NCI-H345 (cell line): Measurements from ENCODE around the gene LEO1.

Experiments
- DNase-seq: peaks from one replicate; lab custom pipeline; 2025; lab: John Stamatoyannopoulos, UW

The LEO1 gene

DNA sequence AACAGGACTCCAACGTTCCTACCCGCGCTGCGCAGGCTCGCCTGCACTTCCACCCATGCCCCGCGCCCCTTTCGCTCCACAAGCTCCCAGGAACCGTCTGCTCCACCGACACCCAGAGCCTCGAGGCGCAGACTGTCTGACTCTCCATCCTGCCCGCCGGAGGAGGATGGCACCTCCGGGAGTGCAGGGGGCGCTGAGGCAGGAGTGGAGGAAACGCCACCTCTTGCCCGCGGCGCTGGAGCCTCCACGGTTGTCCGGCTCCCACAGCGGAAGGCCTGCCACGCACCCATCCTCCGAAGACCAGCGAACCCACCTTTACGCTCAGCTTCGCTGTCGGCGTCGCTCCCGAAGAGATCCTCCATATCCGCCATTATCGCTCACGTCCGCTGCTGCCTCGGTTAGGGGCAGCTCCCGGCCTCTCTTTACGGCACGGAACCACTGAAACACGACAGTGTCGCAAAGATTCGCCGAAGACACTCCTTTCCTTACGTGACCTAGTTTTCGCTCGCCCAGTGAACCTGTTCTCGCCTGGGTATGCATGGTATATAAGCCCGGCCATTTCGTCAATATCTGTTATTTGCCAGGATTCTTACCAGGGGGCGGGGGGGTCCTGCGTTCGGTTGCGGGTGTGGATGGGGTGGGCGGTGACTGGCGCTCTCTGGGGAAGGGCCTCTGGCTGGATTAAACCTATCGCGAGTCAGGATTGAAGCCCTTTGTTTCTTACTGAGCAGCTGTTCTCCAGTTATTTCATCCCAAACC lies at the start of gene LEO1:
Gene LEO1, minus strand, starts transcription at position 404 of the 759 bp plus-strand sequence. Its CDS starts 33 bp downstream, at position 371.
- DNase-seq: peak; percentile 95

DNA sequence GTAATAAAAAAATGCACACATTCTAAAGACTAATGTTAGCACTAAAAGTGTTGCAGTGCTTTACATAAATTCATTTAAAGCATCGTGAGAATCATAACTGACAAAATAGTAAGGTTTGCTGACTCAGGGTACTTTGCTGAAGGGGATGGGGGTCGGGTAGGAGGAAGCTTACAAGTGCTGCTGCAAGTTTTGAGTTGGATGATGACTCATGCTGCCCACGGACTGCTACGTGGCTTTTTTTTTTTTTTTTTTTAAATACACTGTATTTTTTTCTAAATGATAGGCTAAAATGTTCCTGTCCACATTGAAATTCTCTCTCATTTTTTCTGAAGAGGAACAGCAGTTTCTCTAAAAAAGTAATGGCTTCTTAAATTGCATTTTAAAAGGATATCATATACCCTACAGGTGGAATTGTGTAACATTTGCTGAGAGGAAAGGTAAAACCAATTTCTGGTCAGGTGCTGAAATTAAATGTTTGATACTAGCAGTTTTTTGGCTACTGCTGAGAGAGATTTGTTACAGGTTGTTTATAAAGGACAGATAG lies 49.6 kb upstream of the LEO1 start:
- DNase-seq: peak; percentile 1

DNA sequence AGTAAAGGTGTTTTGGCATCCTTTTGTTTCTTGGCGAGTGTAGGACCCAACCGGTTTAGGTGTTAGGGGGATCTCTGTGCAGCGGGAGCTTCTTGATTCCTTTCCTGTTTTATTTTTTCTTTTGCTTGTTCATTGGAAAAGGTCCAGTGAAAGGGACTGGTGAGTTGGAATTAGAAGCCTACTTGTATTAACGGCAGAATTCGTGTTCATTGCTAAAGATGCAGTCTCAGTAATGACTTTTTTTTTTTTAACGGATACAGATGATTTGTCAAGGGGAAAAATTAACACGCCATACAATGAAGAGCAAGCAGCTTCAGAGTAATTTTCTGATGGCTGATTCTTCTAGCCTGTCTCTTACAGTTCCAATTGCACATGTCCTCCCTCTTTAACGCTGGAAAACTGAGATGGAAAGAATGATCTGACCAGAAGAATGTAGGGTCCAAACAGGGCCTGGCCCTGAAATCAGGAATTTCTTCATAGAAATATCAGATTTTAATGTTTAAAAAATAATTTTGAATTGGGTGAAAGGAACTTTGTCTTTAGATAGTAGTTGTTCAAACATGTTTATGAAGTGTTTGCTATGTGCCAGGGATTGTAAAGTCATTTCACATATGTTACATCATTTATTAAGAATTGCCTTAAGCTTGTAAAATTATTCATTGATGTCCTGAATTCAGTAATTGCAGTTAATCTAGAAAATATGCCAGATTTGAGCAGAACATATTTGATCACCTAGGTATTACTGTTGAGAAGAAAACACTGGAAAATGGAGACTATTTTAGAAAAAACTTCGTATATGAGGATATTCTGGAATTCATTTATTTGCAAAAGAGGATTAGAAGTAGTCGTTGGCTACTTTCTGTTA lies 48.9 kb upstream of the LEO1 start:
- DNase-seq: no peak

DNA sequence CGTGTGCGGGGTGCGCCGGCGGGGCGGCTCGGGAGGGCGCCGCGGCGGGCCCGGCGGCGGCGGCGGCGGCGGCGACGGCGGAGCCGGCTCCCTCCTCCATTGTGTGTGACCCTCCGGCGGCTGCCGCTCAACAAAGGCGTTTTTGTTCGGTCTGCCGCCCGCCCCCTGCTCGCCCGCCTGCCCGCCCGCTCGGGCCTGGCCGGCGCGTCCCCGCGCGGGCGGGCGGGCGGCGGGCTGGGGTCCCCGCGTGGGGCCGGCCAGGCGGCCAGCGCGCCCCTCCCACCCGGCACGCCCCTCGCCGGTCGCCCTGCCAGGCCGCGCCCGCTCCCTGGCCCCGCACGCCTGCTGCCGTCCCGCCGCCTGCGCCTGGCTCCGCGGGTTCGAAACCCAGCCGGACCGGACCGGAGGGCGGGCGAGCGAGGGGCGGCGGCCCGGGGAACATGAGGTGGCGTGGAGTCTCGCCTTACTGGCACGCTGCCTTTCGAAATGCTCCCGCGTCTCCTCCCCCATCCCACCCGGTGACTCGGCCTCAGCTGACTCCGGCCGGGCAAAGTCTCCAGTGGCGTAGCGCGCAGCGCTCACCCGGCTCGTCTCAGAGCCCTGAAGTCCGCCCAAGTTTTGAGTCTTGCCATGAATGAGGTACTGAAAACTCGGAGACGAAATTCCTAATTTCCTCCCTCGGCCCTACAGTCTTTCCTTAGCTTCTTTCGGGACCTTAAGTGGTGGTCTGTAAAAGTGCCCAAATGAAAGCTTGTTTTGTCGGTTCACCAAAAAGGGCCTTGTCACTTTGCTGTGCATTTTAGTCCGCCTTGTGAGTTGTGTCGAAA lies 48.0 kb upstream of the LEO1 start:
- peak; percentile 35 for DNase-seq

DNA sequence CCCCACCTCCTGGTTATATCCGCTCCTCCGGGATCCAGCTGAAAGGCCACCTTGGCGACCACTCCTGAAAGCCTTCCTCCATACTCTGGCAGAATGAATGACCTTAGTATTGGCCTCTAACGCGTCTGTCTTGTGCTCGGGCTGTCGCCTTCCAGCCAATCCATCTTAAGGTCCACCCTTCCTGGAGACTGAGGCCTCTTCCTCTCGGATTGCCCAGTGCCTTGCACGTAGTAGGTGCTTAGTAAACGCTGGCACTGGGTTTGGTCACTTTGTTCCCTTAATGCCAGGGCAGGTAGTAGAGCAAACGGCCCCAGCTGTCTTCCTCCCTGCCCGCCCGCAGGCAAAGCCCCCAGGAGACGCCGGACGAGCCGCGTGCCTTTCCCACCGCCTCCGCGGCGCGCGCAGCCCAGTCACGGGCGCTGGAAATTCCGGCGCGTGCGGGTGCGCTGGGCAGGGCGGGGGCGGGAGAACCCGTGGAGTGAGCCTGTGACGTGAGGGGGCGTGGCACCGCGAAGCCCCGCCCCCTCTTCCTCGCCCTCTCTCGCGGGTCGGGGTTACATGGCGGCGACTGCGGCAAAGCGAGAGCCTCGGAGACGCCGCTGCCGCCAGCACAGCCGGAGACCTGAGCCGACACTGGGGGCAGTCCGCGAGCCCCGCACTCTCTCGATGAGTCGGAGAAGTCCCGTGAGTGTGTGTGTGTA lies 47.3 kb upstream of the LEO1 start, which contains the start of gene MAPK6:
Gene MAPK6, plus strand, starts transcription at position 527 of the 701 bp plus-strand sequence. CDS start 27,242 bp downstream, outside the sequence.
- peak; percentile 85 for DNase-seq

DNA sequence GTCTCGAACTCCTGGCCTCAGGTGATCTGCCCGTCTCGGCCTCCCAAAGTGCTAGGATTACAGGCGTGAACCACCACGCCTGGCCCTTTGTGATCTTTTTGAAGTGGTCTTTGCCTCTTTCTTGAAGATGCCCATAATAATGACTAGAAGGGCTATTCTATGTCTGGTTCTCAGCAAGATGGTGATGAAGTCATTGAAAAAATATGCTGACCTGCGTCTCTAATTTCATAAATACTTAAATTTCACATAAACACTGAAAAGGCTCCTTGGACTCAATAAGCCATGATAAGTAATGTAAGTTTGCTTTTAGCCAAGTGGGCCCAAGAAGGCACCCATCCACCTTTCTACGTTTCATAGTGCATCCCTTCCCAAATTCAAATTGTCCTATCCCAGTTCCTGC lies 46.7 kb upstream of the LEO1 start:
- no peak for DNase-seq

DNA sequence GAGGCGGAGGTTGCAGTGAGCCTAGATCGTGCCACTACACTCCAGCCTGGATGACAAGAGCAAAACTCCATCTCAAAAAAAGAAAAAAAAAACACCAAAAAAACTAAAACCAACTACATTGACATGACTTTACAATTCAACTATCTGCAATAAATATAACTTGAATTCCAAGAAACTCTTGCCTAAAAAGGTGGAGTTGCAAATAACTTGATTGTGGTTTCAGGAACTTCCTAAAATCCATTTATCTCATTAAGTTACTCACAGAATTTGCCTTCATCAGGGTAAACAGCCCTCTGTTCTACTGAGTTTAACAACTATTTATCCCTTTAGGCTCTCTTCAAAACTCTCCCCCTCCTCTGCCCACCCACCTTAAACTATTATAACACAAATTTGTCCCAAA lies 44.7 kb upstream of the LEO1 start:
- no peak for DNase-seq

DNA sequence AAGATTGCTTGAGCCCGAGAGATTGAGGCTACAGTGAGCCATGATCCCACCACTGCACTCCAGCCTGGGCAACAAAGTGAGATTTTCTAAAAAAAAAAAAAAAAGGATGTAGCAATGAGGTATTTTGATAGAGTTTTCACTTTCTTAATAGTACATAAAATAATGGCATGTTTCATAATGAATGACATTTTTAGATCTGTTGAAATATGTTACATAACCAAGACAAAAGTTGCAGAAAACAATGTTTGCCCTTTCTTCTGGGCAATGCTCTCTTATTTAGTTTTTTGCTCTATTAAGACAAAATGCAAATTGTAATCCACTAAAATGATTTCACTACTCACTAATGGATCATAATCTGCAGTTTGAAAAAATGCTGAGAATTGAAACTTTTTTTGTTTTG lies 43.0 kb upstream of the LEO1 start:
- no peak for DNase-seq

DNA sequence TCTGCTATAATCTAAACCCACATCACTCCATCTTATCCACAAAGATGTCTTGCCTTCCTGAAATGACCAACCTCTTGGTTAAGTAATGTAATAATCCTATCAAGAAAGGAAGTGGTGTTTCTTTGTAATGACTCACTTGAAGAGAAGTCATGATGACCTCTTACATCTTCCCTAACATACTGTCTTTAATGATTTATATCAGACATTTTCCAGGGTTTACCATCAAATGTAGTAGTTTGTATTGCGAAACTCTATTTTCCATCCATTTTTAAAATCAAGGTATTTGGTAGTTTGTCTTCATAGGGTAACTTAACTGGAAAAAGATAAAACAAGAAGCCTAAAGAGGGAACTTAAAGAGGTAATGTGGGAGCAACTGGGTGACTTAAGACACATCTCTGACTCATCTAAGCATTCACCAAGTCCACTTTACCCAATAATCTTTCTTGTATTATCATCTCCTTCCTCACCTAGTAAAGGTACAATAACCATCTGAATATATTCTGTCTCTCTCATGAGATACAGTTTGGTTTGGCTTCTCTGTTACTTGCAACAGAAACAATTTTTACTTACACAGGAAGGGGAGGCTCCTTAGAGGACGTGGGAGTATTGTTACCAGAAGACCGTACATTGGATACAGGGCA lies 41.7 kb upstream of the LEO1 start:
- no peak for DNase-seq

DNA sequence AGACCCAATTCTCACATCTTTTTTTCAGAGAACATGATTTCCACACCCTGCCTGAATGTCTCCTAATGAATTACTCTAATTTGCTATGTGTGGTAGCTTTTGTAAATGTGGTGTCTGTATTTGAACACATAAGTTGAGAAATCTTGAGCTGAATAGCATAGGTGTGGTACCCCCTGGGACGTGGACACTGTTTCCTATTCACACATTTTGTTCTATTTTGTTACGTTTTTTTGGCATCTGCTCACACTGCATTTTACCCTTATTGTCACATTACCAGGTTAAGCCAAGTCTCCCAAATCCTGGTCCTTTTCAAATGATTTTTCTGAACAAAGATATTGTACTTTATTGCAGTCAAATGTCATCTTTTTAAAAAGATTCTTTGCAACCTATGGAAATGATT lies 40.6 kb upstream of the LEO1 start:
- peak; percentile 22 for DNase-seq

DNA sequence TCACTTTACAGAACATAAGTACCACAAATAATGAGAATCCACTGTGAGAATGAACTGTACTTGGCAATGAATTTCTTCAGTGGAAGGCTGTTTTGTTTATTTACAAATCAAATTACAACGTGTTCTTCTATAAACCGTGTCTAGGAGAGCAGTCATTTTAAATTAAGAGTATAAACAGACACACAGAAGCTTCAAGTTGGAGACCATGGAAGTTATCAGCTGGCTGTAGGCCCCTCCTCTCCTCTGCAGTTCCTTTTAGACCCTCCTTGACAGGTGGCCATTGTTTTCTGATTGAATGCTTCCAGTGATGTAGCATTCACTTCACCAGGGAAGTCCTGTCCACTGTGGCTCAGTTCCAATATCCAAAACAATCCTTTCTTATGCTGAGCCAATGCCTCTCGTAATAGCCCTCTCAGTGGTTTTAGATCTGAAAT lies 40.1 kb upstream of the LEO1 start:
- peak; percentile 68 for DNase-seq

DNA sequence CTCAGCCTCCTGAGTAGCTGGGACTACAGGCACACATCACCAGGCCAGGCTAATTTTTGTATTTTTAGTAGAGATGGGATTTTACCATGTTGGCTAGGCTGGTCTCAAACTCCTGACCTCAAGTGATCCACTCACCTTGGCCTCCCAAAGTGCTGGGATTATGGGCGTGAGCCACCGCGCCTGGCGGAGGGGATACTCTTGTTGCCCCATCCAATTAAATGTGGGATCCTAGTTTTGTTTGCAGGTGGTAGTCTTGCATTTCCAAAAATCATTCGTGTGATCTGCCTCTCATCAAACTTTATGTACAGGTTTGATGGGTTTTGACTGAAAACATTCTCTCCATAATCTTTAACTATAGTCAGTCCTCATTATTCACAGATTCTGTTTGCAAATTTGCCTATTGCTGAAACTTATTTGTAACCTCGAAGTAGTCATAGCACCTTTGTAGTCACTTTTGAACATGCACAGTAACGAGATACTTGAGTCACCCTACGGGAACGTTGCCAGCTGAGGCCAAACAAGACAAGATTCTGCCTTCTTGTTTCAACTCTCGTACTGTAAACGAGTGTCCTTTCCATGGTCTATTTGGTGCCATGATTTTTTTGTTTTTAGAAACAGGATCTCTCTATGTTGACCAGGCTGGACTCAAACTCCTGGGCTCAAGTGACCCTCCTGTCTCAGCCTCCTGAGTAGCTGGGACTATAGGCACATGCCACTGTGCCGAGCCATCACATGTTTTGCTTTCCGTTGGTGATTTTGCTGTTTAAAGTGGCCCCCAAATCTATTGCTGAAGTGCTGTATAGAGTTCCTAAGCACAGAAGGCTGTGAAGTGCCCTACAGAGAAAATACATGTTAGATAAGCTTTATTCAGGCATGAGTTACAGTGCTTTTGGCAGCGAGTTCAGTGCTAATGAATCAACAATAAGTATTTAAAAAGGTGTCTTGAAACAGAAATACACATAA lies 39.3 kb upstream of the LEO1 start:
- peak; percentile 55 for DNase-seq

DNA sequence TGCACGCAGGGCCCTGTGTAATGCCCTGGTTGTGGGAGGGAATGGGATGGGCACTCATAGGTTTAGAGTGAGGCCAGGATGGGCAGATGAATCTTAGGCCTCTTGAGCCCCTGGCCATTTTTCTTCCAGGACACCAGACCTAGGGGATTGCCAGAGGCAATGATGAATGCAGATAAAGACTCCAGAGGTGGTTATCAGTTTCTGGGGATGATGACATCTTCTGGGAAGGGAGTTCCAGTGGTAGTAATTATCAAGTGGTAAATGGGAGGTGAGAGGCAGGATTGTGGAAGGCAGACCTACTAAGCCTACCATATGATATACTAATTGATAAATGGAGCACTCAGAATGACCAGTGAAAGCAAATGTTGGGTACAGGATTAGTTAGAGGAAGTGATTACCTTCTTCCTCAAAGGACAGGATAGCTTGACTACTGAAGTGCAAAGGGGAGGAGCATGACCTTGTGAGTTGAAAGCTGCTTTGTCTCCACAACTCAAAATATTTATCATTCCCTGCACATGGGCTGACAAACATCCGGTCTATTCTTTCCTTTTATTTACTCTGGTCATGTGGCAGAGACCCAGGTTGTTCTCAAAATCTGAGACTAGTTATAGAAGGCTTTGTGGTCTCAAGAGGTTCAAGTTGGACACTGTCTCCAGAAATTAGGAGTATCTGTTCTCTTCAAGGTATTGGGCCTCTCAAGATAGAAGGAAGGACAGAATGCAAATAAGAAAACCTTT lies 37.3 kb upstream of the LEO1 start:
- peak; percentile 35 for DNase-seq

DNA sequence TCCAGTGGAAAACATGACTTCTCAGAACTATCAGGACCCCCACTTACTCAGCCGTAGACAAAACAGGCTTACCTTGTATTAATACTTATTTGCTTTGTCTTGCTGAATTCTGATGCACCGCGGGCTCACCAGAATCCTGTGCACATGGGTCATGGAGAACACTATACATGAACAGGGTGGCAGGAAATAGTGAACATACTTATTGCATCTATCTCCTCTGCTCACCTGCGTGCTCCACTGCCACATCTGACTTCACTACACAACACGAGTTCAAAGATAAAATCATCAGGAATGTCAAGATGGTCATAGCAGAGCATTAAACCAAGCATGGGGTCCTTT lies 36.8 kb upstream of the LEO1 start:
- DNase-seq: no peak

DNA sequence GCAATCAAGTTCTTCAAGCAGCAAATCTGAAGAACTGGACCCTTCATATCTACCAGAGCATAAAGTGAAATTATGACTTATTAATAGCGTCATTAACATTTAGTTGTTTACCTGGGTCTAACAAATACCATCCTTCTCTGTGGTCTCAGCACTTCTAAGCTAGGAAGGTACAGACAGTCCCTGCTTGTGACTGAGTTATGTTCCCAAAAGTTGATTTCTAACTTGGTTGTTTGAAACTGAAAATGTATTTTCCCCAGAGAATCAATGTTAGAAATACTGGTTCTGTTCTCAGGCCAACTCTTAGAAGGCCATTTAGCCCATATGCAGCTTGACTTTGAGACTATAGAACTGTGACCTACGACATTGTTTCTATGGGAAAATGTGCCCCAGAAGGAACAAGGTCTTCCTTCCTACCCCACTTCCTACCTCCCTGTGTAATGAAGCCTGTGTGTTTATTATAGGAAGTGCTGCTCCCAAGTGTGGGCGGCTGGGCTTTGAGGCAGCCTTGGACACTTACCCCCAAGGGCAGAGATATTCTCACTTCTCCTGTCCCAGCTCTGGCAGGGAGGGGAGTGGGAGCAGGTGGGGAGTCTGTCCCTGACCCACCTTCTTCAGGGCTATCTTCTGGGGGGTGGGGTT lies 35.2 kb upstream of the LEO1 start:
- DNase-seq: no peak

DNA sequence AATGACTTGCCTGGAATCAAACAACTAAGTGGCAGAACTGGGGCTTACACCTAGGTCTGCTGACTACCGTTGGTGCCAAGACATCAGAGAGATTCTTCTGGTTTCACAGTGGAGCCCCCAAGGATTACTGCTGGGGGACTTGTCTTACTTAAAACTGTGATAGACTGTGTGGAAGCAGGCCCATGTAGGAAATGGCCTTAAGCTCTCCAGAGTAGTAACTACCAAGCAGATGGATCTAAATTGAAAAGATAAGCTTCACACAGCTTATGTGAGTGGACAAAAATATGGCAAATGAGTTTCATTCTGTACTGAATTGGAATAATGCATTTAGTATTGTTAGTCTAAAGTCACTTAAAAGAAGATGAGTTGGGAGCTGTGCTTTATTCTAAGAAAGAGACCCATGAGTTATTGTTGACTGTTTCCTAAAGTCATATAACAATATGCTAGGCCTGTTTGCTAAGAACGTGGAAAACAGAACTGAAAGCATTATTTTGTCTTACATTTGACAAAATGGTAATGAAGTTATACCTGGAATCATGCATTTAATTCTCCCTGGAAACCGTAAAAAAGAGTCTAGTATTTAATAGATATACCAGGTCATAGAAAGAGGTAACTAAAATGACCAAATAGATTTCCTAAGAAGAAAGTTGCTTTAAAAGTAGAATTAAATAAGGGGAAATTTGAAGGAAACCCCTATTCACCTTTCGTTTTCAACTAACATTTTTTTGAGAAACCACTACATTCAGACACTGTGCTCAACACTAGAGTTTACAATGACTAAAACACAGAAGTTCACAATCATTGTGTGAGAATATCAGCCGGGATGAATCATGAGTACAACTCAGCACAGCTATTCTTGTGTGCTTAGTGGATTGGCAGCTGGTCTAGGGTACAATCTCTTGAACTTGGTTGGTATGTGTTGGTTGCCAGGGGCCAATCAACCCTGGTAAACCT lies 34.4 kb upstream of the LEO1 start:
- no peak for DNase-seq

DNA sequence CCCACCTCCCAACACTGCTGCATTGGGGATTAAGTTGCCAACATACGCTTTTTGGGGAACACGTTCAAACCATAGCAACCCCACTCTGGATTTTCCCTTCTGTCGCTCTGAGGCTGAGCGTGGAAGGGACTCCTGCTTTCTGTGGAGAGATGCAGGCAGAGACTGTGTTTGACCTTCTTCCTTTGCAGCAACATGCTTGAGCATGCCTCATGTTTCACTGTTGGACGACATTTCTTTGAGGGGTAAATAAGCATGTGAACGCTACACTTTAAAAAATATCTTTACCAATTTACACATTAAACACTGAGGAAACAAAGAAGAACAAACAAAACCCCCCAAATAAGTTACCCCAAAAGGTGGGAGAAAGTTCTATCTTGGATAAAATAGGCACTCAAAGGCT lies 33.2 kb upstream of the LEO1 start:
- DNase-seq: no peak
